Measurements from ENCODE around the gene RABIF. TPM values are rescaled to one million over a fixed set of nuclear protein-coding genes. Genes with fewer than 3 reads are reported as not detected.
"Not testable (repeated sequence)": the region's sequence is repeated elsewhere in the genome, so short reads cannot be mapped to it uniquely, and the experiment has no call there.

The RABIF gene
- total RNA-seq (8.7 TPM), polyA plus RNA-seq (ENCODE audit: insufficient read depth, low read depth, low replicate concordance) (9.4 TPM)
- long read RNA-seq, donor 1, transcript RABIF-201 (2 exons, 2,430 nt), result major isoform, 8 of 8 reads
- long read RNA-seq, donor 1, partial matches to known transcripts, result 0 of 8 reads
- long read RNA-seq, donor 1, other reads (novel, unspliced or antisense), result 0 of 8 reads
- long read RNA-seq, donor 2, transcript RABIF-201 (2 exons, 2,430 nt), result major isoform, 6 of 6 reads
- long read RNA-seq, donor 2, partial matches to known transcripts, result 0 of 6 reads
- long read RNA-seq, donor 2, other reads (novel, unspliced or antisense), result 0 of 6 reads
- long read RNA-seq, donor 3, transcript RABIF-201 (2 exons, 2,430 nt), result major isoform, 11 of 11 reads
- long read RNA-seq, donor 3, partial matches to known transcripts, result 0 of 11 reads
- long read RNA-seq, donor 3, other reads (novel, unspliced or antisense), result 0 of 11 reads
- long read RNA-seq, donor 4, transcript RABIF-201 (2 exons, 2,430 nt), result major isoform, 8 of 8 reads
- long read RNA-seq, donor 4, partial matches to known transcripts, result 0 of 8 reads
- long read RNA-seq, donor 4, other reads (novel, unspliced or antisense), result 0 of 8 reads
- long read RNA-seq, donor 5, partial matches to known transcripts, result 0 of 2 reads
- long read RNA-seq, donor 5, other reads (novel, unspliced or antisense), result 0 of 2 reads
- long read RNA-seq, donor 6, transcript RABIF-201 (2 exons, 2,430 nt), result major isoform, 16 of 16 reads
- long read RNA-seq, donor 6, partial matches to known transcripts, result 0 of 16 reads
- long read RNA-seq, donor 6, other reads (novel, unspliced or antisense), result 0 of 16 reads
- long read RNA-seq, donor 7, transcript RABIF-201 (2 exons, 2,430 nt), result major isoform, 10 of 12 reads
- long read RNA-seq, donor 7, partial matches to known transcripts, result 1 of 12 reads
- long read RNA-seq, donor 7, other reads (novel, unspliced or antisense), result 1 of 12 reads
- long read RNA-seq, donor 8, transcript RABIF-201 (2 exons, 2,430 nt), result major isoform, 6 of 6 reads
- long read RNA-seq, donor 8, partial matches to known transcripts, result 0 of 6 reads
- long read RNA-seq, donor 8, other reads (novel, unspliced or antisense), result 0 of 6 reads
- long read RNA-seq, donor 9, partial matches to known transcripts, result 0 of 4 reads
- long read RNA-seq, donor 9, other reads (novel, unspliced or antisense), result 0 of 4 reads
- long read RNA-seq, donor 10, transcript RABIF-201 (2 exons, 2,430 nt), result major isoform, 6 of 6 reads
- long read RNA-seq, donor 10, partial matches to known transcripts, result 0 of 6 reads
- long read RNA-seq, donor 10, other reads (novel, unspliced or antisense), result 0 of 6 reads

GRCh38 chr1:202888531-202889360 lies at the start of gene RABIF:
Gene RABIF, minus strand, starts transcription at chr1:202889149. Its CDS starts 51 bp downstream, at chr1:202889098.
- peak within 1 kb of the TSS; percentile 75 to 80 (median 79) for H3K9ac ChIP-seq (ENCODE audit: low read length in 3 of 3)
- H3K9me3 ChIP-seq (ENCODE audit: control insufficient read depth in 2 of 3, insufficient read depth in 1 of 3, low read length in 3 of 3), result no peaks in the 10 kb centered on the region
- DNase-seq (peak; percentile 97 to 99 (median 98)), FAIRE-seq (no peak)
- TF ChIP-seq, protein P1, sequence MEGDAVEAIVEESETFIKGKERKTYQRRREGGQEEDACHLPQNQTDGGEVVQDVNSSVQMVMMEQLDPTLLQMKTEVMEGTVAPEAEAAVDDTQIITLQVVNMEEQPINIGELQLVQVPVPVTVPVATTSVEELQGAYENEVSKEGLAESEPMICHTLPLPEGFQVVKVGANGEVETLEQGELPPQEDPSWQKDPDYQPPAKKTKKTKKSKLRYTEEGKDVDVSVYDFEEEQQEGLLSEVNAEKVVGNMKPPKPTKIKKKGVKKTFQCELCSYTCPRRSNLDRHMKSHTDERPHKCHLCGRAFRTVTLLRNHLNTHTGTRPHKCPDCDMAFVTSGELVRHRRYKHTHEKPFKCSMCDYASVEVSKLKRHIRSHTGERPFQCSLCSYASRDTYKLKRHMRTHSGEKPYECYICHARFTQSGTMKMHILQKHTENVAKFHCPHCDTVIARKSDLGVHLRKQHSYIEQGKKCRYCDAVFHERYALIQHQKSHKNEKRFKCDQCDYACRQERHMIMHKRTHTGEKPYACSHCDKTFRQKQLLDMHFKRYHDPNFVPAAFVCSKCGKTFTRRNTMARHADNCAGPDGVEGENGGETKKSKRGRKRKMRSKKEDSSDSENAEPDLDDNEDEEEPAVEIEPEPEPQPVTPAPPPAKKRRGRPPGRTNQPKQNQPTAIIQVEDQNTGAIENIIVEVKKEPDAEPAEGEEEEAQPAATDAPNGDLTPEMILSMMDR (IDR thresholded peaks at IDR 0.05; ENCODE audit: borderline replicate concordance, extremely low read depth, insufficient read depth), result no peak
- no peaks in the 10 kb centered on the region for H3K27me3 ChIP-seq (ENCODE audit: control insufficient read depth, insufficient read depth, low read length)
- intact Hi-C loops (cut with DNase I), result no loop called here
- H3K4me3 ChIP-seq (ENCODE audit: low read length in 3 of 3), result peak within 1 kb of the TSS; percentile 82 to 95 (median 82)
- peaks cover 3 to 16% (median 14%) of the 10 kb centered on the region in 3 donors for H3K36me3 ChIP-seq (ENCODE audit: control insufficient read depth in 2 of 3, insufficient read depth in 3 of 3, low read length in 3 of 3)
- peak within 1 kb of the TSS; percentile 92 to 93 for H3K27ac ChIP-seq (ENCODE audit: low read depth in 2 of 2, low read length in 2 of 2)
- peaks cover 0 to 3% (median 0%) of the 10 kb centered on the region in 3 donors for H3K4me1 ChIP-seq (ENCODE audit: control insufficient read depth in 2 of 3, insufficient read depth in 2 of 3, low read depth in 1 of 3, low read length in 3 of 3)

DNA sequence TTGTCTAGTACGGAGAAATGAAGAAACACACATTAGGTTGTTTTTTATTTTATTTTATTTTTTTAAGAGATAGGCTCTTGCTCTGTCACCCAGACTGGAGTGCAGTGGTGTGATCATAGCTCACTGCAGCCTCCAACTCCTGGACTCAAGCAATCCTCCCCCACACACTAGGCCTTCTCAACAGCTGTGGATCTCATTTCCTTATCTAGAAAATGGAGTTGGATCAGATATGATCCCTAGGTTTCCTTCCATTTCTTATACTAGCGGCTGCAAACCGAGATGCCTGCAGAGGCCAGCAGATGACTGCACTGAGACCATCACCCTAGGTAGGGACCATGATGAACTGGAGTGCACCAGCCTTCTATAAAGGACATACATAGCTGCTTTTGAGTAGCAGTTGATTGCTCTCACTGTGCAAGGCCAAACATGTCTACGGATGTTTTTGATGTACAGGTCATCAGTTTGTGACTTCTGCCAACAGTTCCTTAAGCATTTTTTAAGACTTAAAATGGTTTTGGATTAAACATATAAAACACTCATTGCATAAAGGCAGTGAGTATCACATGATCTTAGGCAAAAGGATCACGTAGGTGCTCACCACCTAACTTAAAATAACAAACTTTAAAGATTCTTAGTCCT lies 49.5 kb upstream of the RABIF start:
- Histone ChIP-seq H3K4me1 (ENCODE audit: control insufficient read depth in 2 of 3, insufficient read depth in 2 of 3, low read depth in 1 of 3, low read length in 3 of 3) (no peaks in the 10 kb centered on the region), H3K36me3 (ENCODE audit: control insufficient read depth in 2 of 3, insufficient read depth in 3 of 3, low read length in 3 of 3) (peaks cover 0 to 20% (median 13%) of the 10 kb centered on the region in 3 donors), H3K4me3 (ENCODE audit: low read length in 3 of 3) (no peak overlapping the region), H3K27me3 (ENCODE audit: control insufficient read depth, insufficient read depth, low read length) (no peaks in the 10 kb centered on the region), H3K9me3 (ENCODE audit: control insufficient read depth in 2 of 3, insufficient read depth in 1 of 3, low read length in 3 of 3) (no peaks in the 10 kb centered on the region), H3K9ac (ENCODE audit: low read length in 3 of 3) (no peak overlapping the region), H3K27ac (ENCODE audit: low read depth in 2 of 2, low read length in 2 of 2) (no peak overlapping the region)
- DNase-seq, result no peak
- intact Hi-C loops (cut with DNase I), result no loop called here
- FAIRE-seq, result no peak
- TF ChIP-seq, protein P1 (IDR thresholded peaks at IDR 0.05; ENCODE audit: borderline replicate concordance, extremely low read depth, insufficient read depth), result no peak

DNA sequence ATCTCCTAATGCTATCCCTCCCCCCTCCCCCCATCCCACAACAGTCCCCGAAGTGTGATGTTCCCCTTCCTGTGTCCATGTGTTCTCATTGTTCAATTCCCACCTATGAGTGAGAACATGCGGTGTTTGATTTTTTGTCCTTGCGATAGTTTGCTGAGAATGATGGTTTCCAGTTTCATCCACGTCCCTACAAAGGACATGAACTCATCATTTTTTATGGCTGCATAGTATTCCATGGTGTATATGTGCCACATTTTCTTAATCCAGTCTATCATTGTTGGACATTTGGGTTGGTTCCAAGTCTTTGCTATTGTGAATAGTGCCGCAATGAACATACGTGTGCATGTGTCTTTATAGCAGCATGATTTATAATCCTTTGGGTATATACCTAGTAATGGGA lies 47.5 kb upstream of the RABIF start:
- intact Hi-C loops (cut with DNase I); H3K27ac ChIP-seq (ENCODE audit: low read depth in 2 of 2, low read length in 2 of 2); H3K9me3 ChIP-seq (ENCODE audit: control insufficient read depth in 2 of 3, insufficient read depth in 1 of 3, low read length in 3 of 3); H3K9ac ChIP-seq (ENCODE audit: low read length in 3 of 3); H3K4me1 ChIP-seq (ENCODE audit: control insufficient read depth in 2 of 3, insufficient read depth in 2 of 3, low read depth in 1 of 3, low read length in 3 of 3); H3K4me3 ChIP-seq (ENCODE audit: low read length in 3 of 3); FAIRE-seq; H3K36me3 ChIP-seq (ENCODE audit: control insufficient read depth in 2 of 3, insufficient read depth in 3 of 3, low read length in 3 of 3); DNase-seq; H3K27me3 ChIP-seq (ENCODE audit: control insufficient read depth, insufficient read depth, low read length): not testable (repeated sequence)
